KBM-7 (cell line): ENCODE results near the gene TPST1.
"Not testable (repeated sequence)": the region's sequence is repeated elsewhere in the genome, so short reads cannot be mapped to it uniquely, and the experiment has no call there.

ENCODE experiments used
- DNase-seq: peaks from one replicate; pipeline ENCODE4 v3.0.0-alpha.2; 2015
- in situ Hi-C: fragments of 300-500 bp; cut with MboI; formaldehyde crosslinking; loops from 2 replicates; pipeline ENCODE4 v1.14.3; 2020; ENCODE audit warnings: low sequenced_read_pairs, low pct_unique_long_range_greater_than_20kb, mixed read lengths

The TPST1 gene

GRCh38 chr7:66231326-66232216, 26.4 kb downstream of the TPST1 start:
- DNase-seq, in situ Hi-C loops: not testable (repeated sequence)

- no peak for DNase-seq
- in situ Hi-C loops, result no loop called here
These were observed 28.5 kb downstream of the TPST1 start for GRCh38 chr7:66233638-66234037.

DNA sequence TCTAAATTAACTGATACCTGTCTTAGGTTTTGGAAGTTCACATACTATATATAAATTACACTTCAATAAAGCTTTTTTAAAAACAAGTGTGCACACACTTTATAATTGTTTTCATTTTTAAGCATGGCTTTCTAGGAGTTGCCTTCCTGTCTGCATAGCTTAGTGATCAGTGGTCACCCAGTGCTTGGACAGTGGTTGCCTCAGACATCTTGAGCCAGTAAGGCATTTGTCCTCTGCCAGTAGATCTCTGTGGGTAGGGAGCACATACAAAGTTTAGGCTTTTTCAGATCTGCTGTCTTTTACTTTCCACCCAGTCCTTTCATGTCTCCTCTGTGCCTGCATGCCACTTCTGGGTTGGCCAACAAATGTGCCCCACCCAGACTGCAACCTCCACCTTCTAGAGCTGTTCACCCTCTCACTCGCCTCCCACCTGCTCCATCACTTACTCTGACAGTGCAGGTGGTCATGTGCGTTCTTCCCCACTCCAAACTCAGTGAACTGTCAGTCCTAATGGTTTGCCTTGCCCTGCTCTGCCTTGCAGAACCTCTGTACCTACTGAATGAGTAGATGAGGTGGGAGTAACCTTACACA, 31.7 kb downstream of the TPST1 start:
- in situ Hi-C loops, result no loop called here
- DNase-seq, result no peak

- no peak for DNase-seq
- in situ Hi-C loops, result no loop called here
These were observed 33.0 kb downstream of the TPST1 start for GRCh38 chr7:66237906-66238772.

DNA sequence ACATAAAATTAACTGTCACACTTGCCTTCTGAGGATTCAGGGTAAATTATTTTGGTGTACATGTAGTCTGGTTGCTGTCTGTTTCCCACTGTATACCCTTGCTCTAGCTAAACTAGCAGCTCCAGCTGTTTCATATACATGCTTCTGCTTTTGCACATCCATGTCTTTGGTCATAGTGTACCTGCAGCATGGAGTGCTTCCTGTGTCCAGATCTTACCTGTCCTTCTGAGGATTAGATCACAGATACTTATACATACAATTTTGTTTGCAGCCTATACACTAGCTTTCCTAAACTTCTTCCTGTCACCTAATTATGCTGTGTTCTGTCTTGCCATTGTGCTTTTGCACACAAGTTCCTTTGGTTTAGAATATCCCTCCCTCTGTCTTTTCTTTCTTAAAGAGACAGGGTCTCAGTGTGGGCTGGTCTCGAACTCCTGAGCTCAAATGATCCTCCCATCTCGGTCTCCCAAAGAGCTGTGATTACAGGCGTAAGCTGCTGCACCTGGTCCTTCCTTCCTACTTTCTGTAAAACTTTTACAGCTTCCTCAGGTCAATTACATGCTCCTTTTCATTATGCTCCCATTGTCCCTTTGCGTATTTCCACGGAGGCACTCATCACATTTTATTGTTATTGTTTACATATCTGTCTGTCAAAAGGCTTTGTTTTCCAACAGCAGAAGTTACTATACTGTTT, 33.8 kb downstream of the TPST1 start:
- DNase-seq, result no peak
- in situ Hi-C loops, result no loop called here

DNA sequence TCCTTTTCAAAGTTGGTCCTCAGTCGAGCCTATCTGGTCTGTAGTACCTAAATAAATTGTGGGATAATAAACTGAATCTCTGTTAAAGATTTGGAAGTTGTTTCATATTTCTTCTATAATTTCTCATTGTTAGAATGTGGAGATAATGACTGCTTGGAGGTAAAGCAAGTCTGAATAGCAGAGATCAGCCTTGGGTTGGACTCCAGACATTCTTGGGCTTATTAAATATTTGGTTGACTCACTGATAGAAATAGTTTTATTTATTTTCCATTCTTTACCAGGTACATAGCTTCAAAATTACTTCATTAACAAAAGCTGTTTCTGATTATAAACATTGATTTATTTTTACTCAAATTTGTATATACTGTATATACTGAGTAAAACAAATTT, 34.3 kb downstream of the TPST1 start:
- DNase-seq, result no peak
- in situ Hi-C loops, result no loop called here

DNA sequence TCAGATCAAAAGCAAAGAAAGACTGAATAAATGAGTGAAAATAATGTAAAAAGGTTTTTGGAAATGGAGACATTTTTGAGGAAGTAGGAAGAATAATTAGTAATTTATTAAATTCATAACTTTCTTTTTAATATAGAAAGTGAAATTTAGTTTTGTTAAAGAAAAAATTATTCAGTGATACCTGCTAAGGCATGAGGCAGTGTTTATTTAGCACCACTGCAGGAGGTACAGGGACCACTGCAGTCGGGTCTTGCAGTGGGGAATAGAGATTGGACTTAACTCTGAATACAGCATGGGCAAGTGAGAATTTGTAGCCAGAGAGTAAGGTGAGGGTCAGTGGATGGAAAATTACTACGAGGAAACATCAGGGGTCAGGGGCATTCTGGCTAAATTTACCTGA, 39.9 kb downstream of the TPST1 start:
- no peak for DNase-seq
- in situ Hi-C loops, result no loop called here

DNA sequence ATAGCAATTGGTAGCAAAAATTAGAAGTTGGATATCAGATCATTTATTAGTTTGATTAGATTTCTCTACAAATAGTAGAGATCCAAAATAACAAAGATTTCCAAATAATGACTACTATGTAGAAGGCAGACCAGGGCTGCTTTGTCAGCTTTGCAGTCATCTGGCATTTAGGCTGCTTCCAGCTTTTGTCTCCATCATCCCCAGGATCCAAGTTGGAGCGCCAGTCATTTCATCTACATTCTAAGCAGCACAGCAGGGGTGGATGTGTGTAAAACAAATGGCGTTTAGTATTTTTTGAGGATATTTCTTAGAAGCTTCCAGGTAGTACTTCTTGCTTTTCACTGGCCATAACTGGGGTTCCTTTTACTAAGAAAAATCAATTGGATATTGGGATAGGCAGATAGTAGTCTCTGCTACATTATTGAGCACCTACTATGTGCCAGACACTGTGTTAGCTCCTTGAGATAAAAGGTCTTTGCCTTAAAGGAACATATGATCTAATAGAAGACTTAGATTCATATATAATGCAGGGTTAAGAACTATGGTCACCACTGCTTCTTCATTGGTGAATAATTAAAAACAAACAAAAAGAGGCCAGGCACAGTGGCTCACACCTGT, 41.5 kb downstream of the TPST1 start:
- DNase-seq, result no peak
- in situ Hi-C loops, result no loop called here

GRCh38 chr7:66247380-66248078, 42.4 kb downstream of the TPST1 start:
- no peak for DNase-seq
- in situ Hi-C loops, result no loop called here

DNA sequence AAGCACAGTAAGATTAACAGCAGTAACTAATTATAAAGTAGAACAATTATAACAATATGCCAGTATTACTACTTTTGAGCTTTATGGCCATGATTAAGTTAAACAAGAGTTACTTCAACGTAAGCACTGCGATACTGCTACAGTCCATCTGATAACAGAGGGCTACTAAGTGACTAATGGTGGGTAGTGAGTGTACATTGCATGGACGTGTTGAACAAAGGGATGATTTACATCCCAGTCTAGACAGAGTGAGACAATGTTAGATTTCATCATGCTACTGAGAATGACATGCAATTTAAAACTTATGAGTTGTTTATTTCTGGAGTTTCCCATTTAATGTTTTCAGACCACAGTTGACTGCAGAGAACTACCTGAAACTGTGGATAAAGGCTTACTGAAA, 45.6 kb downstream of the TPST1 start:
- no peak for DNase-seq
- in situ Hi-C loops, result no loop called here

DNA sequence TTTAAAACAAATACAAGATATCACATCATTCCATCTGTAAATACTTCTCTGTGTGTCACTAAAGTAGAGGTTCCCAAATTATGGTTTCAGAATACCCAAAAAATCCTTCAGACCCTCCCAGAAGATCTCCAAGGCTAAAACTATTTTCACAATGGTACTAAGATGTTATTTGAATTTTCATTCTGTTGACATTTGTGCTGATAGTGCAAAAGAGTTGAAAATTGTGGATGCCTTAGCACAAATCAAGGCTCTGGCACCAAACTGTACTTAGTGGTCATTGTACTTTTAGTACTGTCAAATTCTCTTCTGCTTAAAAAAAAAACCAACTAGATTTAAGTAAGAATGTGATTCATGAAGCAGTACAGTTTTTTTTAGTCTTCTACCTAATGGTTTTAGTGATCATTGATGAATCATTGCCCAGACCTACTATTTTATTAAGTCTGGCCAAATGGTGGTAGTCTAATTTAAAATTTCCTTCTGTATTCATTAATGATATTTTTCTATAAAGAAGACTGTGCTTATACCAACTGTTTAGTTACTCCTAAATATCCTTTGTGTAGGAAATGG, 50.5 kb downstream of the TPST1 start:
- in situ Hi-C loops, result no loop called here
- DNase-seq, result no peak

DNA sequence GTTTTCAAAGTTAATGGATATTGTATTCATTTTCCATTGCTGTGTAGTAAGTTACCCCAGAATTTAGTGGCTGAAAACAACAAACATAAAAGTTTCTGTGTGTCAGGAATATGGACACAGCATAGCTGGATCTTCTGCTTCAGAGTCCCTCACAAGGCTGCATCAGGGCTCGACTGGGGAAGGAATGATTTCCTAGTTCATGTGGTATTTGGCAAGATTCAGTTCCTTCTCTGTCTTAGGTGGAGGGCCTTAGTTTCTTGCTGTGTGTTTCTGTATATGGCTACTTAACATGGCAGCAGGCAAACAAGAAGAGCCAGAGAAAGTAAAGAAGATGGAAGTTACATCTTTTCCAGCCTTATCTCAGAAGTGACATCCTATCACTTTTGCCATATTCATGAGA, 51.1 kb downstream of the TPST1 start:
- DNase-seq, result no peak
- in situ Hi-C loops, result no loop called here

DNA sequence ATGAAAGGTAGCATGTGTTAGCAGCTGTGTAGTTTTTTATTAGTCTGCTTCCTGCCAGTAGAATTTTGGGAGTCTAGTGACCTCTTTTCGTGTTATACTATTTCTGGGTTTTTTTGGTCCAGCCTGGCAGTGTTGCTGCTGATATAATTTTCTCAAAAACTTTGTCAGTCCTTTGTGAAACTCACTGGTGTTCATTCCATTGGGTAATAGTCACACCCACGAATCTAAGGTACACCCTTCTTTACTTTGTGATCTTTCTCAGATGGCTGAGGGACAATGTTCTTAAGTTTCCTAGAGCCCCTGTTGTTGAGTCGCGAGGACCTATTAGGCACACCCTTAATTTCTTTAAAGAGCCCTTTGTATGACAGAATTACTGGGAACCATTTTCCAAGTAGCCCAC, 52.3 kb downstream of the TPST1 start:
- DNase-seq, result no peak
- in situ Hi-C loops, result no loop called here

GRCh38 chr7:66258409-66258808, 53.3 kb downstream of the TPST1 start:
- in situ Hi-C loops, result no loop called here
- no peak for DNase-seq

- in situ Hi-C loops, result no loop called here
- no peak for DNase-seq
These were observed 56.8 kb downstream of the TPST1 start for GRCh38 chr7:66261941-66262340.

GRCh38 chr7:66263936-66264335, 58.8 kb downstream of the TPST1 start:
- in situ Hi-C loops, result no loop called here
- DNase-seq, result no peak

DNA sequence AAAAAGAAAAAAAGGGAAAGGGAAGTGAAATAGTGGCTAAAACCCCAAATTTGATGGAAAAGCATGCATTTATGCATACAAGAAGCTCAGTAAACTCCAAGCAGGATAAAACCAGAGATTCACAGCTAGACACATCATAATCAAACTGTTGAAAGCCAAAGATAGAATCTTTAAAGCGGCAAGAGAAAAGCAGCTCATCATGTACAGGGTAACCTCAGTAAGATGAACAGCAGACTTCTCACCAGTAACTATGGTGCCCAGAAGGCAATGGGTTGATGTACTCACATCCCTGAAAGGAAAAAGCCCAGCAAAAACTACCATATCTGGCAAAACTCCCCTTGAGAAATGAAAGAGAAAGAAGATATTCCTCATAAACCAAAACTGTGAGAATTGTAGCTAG, 60.4 kb downstream of the TPST1 start:
- DNase-seq, result peak; percentile 41
- in situ Hi-C loops, result no loop called here

DNA sequence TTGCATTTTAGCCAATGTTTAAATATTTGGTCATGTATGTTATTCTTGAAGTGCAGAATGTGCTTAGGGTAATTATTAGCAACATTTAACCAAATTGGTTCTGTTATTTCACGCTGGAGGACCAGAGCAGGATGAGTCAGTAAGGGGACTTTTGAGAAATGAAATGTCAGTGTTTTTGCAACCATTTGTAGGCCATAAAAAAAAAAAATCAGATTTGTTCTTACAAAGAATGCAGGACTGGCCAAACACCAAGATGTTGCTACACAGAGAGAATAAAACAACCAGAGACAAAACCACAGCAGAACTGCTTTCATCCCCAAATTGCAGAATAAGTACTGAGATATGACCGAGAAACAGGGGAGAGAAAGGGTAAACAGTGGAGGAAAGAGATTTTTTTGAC, 62.1 kb downstream of the TPST1 start:
- in situ Hi-C loops, result no loop called here
- DNase-seq, result no peak
